Gastroesophageal sphincter (tissue), 3 donors: Measurements from ENCODE around the gene SIGMAR1.

ENCODE experiments used
- CTCF ChIP-seq, 4 experiments: fragments of 200-600 bp in 2 of 4; fragments of 450-650 bp in 2 of 4; sonication (generic) in 1 of 4; IDR thresholded peaks; one replicate each; pipeline ENCODE4 v1.5.1; 2017 to 2019; ENCODE audit warnings: antibody characterized with exemption in 4 of 4, mild to moderate bottlenecking in 2 of 4, moderate library complexity in 2 of 4
- POLR2A ChIP-seq, 2 donors: fragments of 450-650 bp; IDR thresholded peaks; one replicate each; pipeline ENCODE4 v1.6.1; 2017; ENCODE audit warnings: antibody characterized with exemption in 2 of 2, mild to moderate bottlenecking in 2 of 2, moderate library complexity in 1 of 2
- POLR2AphosphoS5 ChIP-seq: sonication (generic); formaldehyde crosslinking; IDR thresholded peaks from one replicate; pipeline ENCODE4 v1.6.1; 2017; ENCODE audit warnings: antibody characterized with exemption

- TF ChIP-seq POLR2A (IDR thresholded peaks at IDR 0.05) (no peak), CTCF (IDR thresholded peaks at IDR 0.05) (no peak), POLR2AphosphoS5 (no peak)
Observed at GRCh38 chr9:34633166-34633565, 4.4 kb downstream of the SIGMAR1 start.
